K562 (cell line): ENCODE measurements around the gene STUM. TPM values are rescaled to one million over a fixed set of nuclear protein-coding genes. Genes with fewer than 3 reads are reported as not detected.

Experiments used
- ATAC-seq: fragments of 200-7000 bp; cut with Tn5 transposase; 3 replicates; pipeline ENCODE4 v1.9.1; 2020; ENCODE audit warnings: moderate library complexity
- BruUV-seq: library from RNA; stranded (reverse); fragments of 400-500 nt; replicated peaks from 2 replicates; lab custom pipeline; 2021; lab: Mats Ljungman, UMichigan
- CTCF ChIA-PET: fragments of 300-600 bp; formaldehyde crosslinking; extraction: SDS; loops from one replicate; lab custom pipeline; 2021; ENCODE audit warnings: low intra/inter-chr PET ratio; lab: Yijun Ruan, JAX
- POLR2A ChIA-PET: fragments of 300-600, 350-650 bp; sonication (Branson Sonifier 250); formaldehyde crosslinking; extraction: SDS; loops from one replicate; lab custom pipeline; 2021; ENCODE audit warnings: antibody characterized with exemption, inconsistent platforms; lab: Yijun Ruan, JAX
- DNase-seq, 4 experiments: peaks; one replicate each; pipeline versions ENCODE4 v3.0.0 to v3.0.0-alpha.2; 2011 to 2018; ENCODE audit warnings: low spot score in 3 of 4, mixed read lengths in 3 of 4; ENCODE audit errors: extremely low read depth in 1 of 4
- FAIRE-seq: peaks from 2 replicates; lab custom pipeline; 2011; peaks lifted over from hg19 to GRCh38; lab: Jason Lieb, UNC
- H2AFZ ChIP-seq: 2 replicates; pipeline ENCODE4 v1.6.0; 2011; ENCODE audit warnings: low read depth, low read length, control low read depth, inconsistent platforms
- H3K27ac ChIP-seq: fragments of 200-600 bp; 3 replicates; pipeline ENCODE4 v1.8.0; 2011; ENCODE audit warnings: low read depth, mild to moderate bottlenecking, control low read depth, inconsistent platforms, low read length, moderate library complexity, mixed read lengths; ENCODE audit errors: extremely low read depth
- H3K27me3 ChIP-seq, 2 experiments: fragments of 300-600 bp in 1 of 2; 2 replicates in 1 of 2; 3 replicates in 1 of 2; pipeline versions ENCODE4 v1.6.0 to v1.8.0; 2011; ENCODE audit warnings: inconsistent platforms in 2 of 2, low read length in 2 of 2, mild to moderate bottlenecking in 1 of 2, mixed read lengths in 1 of 2, moderate library complexity in 1 of 2; ENCODE audit not compliant: control insufficient read depth in 2 of 2, insufficient read depth in 2 of 2
- H3K36me3 ChIP-seq: fragments of 300-600 bp; 3 replicates; pipeline ENCODE4 v1.8.0; 2011; ENCODE audit warnings: mild to moderate bottlenecking, low read length, inconsistent platforms; ENCODE audit not compliant: control insufficient read depth, insufficient read depth
- H3K4me1 ChIP-seq, 2 experiments: fragments of 200-600 bp in 1 of 2; replicated peaks in 1 of 2; 2 replicates in 1 of 2; 3 replicates in 1 of 2; pipeline versions ENCODE4 v1.5.1 to v1.8.0; 2011; ENCODE audit warnings: inconsistent platforms in 2 of 2, low read length in 2 of 2, mild to moderate bottlenecking in 1 of 2, mixed read lengths in 1 of 2, moderate library complexity in 1 of 2; ENCODE audit not compliant: control insufficient read depth in 2 of 2, insufficient read depth in 2 of 2
- H3K4me2 ChIP-seq: 2 replicates; pipeline ENCODE4 v1.6.1; 2011; ENCODE audit warnings: low read length, control low read depth, inconsistent platforms, mixed read lengths; ENCODE audit not compliant: insufficient read depth
- H3K4me3 ChIP-seq: fragments of 200-600 bp; sonication (generic), shearing (Covaris generic); 2 replicates; pipeline ENCODE4 v1.5.1; 2016; ENCODE audit warnings: control low read depth, inconsistent platforms
- H3K79me2 ChIP-seq: fragments of 200-600 bp; 3 replicates; pipeline ENCODE4 v1.8.0; 2011; ENCODE audit warnings: low read length, inconsistent platforms; ENCODE audit not compliant: control insufficient read depth, insufficient read depth
- H3K9ac ChIP-seq, 2 experiments: 2 replicates each; pipeline versions ENCODE4 v1.6.0 to v1.6.1; 2011; ENCODE audit warnings: low read depth in 2 of 2, low read length in 2 of 2, control low read depth in 1 of 2, inconsistent platforms in 1 of 2, mild to moderate bottlenecking in 1 of 2, mixed read lengths in 1 of 2; ENCODE audit not compliant: insufficient read depth in 1 of 2
- H3K9me1 ChIP-seq: one replicate; pipeline ENCODE4 v1.6.0; 2011; ENCODE audit warnings: inconsistent platforms, mild to moderate bottlenecking, low read length, moderate library complexity; ENCODE audit not compliant: control insufficient read depth, insufficient read depth
- H3K9me3 ChIP-seq: replicated peaks from 2 replicates; pipeline ENCODE4 v1.5.1; 2011; ENCODE audit warnings: low read depth, low read length, inconsistent platforms; ENCODE audit not compliant: control insufficient read depth, insufficient read depth
- H4K20me1 ChIP-seq: replicated peaks from 2 replicates; pipeline ENCODE4 v1.6.1; 2011; ENCODE audit warnings: low read length, inconsistent platforms, mixed read lengths; ENCODE audit not compliant: control insufficient read depth, insufficient read depth
- FOXA3 ChIP-seq, 2 experiments: fragments of 450-650 bp in 1 of 2; sonication (generic) in 1 of 2; formaldehyde crosslinking; IDR thresholded peaks in 1 of 2; conservative IDR thresholded peaks in 1 of 2; 2 replicates each; pipeline versions ENCODE4 v1.4.0 to v1.8.0; 2020 to 2022; ENCODE audit warnings: mild to moderate bottlenecking in 2 of 2, missing genetic modification reagents in 1 of 2
- SAFB ChIP-seq: fragments of 200-400 bp; formaldehyde crosslinking; IDR thresholded peaks from 2 replicates; pipeline ENCODE4 v1.6.1; 2017; ENCODE audit warnings: low read depth, low read length, borderline replicate concordance
- TAF1 ChIP-seq: IDR thresholded peaks from 2 replicates; pipeline ENCODE4 v1.6.1; 2011; ENCODE audit warnings: mild to moderate bottlenecking, low read length, moderate library complexity; ENCODE audit not compliant: insufficient read depth, control insufficient read depth, severe bottlenecking; ENCODE audit errors: extremely low read depth
- TRIM28 ChIP-seq: fragments of 450-650 bp; IDR thresholded peaks from 2 replicates; pipeline ENCODE4 v1.6.1; 2017
- ZNF311 ChIP-seq: fragments of 250-450 bp; sonication (Bioruptor Pico); IDR thresholded peaks from 2 replicates; pipeline ENCODE4 v1.4.0; 2020; ENCODE audit warnings: mild to moderate bottlenecking, moderate library complexity
- ZNF398 ChIP-seq: fragments of 250-450 bp; sonication (Bioruptor Pico); IDR thresholded peaks from 2 replicates; pipeline ENCODE4 v1.8.0; 2021; ENCODE audit warnings: moderate library complexity, mild to moderate bottlenecking, inconsistent platforms
- ZNF76 ChIP-seq: fragments of 250-450 bp; sonication (Bioruptor Pico); IDR thresholded peaks from 2 replicates; pipeline ENCODE4 v1.4.0; 2020; ENCODE audit warnings: mild to moderate bottlenecking, moderate library complexity, borderline replicate concordance
- WGBS: fragments of 100-300 bp; shearing (Covaris generic); methylation state at CpG from one replicate; pipeline ENCODE4 v1.1.6; 2016; ENCODE audit warnings: low coverage, mixed read lengths; ENCODE audit not compliant: insufficient coverage; ENCODE audit errors: missing lambda C conversion rate; 5-methylcytosine and 5-hydroxymethylcytosine counted together
- in situ Hi-C: fragments of 300-500 bp; cut with MboI; formaldehyde crosslinking; loops from 4 replicates; pipeline ENCODE4 v1.15.0; 2018; ENCODE audit warnings: inconsistent platforms, mixed read lengths
- intact Hi-C: fragments of 100-400 bp; cut with micrococcal nuclease; formaldehyde crosslinking; loops from 2 replicates; pipeline ENCODE4 v1.14.2; 2022
- polyA plus RNA-seq, 8 experiments: library from polyadenylated mRNA; depleted of rRNA in 4 of 8; stranded (reverse) in 5 of 8; unstranded in 3 of 8; fragments of >200 nt; fragmentation: Nextera tagmentation in 2 of 8; fragmentation: Illumina TruSeq in 1 of 8; extraction: Ambion mirVana in 2 of 8; extraction: Trizol in 1 of 8; gene quantifications; 2 replicates each; pipeline versions ENCODE4 v1.2.1 to v1.2.3, GENCODE V29; 2011 to 2014; ENCODE audit warnings: inconsistent platforms in 1 of 8, missing spikeins in 1 of 8
- total RNA-seq, 7 experiments: library from RNA; depleted of rRNA in 6 of 7; stranded (reverse); fragments of >200 nt in 6 of 7; fragmentation: Illumina TruSeq in 2 of 7; extraction: Trizol in 2 of 7; gene quantifications; 2 replicates each; pipeline versions ENCODE4 v1.2.1 to v1.2.3, GENCODE V29; 2011 to 2021; ENCODE audit warnings: low replicate concordance in 1 of 7
- TF ChIP-seq, protein P1 (sequence below): sonication (generic); formaldehyde crosslinking; IDR thresholded peaks from 2 replicates; pipeline ENCODE4 v1.8.1; 2022; ENCODE audit warnings: missing genetic modification reagents
- TF ChIP-seq, protein P2 (sequence below): fragments of 450-650 bp; formaldehyde crosslinking; IDR thresholded peaks from 2 replicates; pipeline ENCODE4 v1.4.0; 2022; ENCODE audit warnings: mild to moderate bottlenecking, moderate library complexity

The STUM gene
- total and polyA plus RNA-seq, 9 of the 15 experiments (the other 6 are each of a cell fraction or from before 2014, with no cell fraction given): not detected

- Histone ChIP-seq H3K79me2 (no peaks in the 10 kb centered on the region), H3K4me2 (no peak overlapping the region), H3K27me3 (peaks cover 5 to 65% of the 10 kb centered on the region in 2 experiments; a peak in 4 of 5 replicates), H3K36me3 (no peaks in the 10 kb centered on the region), H3K9me1 (no peaks in the 10 kb centered on the region), H2AFZ (no peak overlapping the region), H3K9ac (no peak overlapping the region), H3K9me3 (peaks cover 2% of the 10 kb centered on the region; the same call in 1 of the 2 replicates), H4K20me1 (0 out of 2 replicates have a peak, but pooled peaks cover 9% of the 10 kb centered on the region), H3K27ac (no peak overlapping the region), H3K4me3 (no peak overlapping the region), H3K4me1 (peaks cover 0 to 11% of the 10 kb centered on the region in 2 experiments; a peak in 2 of 5 replicates)
- DNase-seq (no peak), FAIRE-seq (no peak), ATAC-seq (no peak)
- ChIA-PET CTCF (no interaction called here), POLR2A (interaction anchor here (1.0 kb wide), 1 partner anchor 8 kb away, joined by 3 read pairs; no protein-coding TSS in a partner anchor)
- WGBS: under 1% methylated on average over 6 of the region's 6 CpGs
- in situ Hi-C loops: loop anchor here (10.0 kb wide), 2 partner anchors 805 to 1325 kb away; no protein-coding TSS in a partner anchor
- intact Hi-C loops: no loop called here
- BruUV-seq: no TSS peak
- TF ChIP-seq FOXA3 (CRISPR knock-in tag; conservative IDR thresholded peaks at IDR 0.05 in 1 of 2, IDR thresholded peaks at IDR 0.05 in 1 of 2) (no peak), SAFB (no peak), ZNF76 (no peak), TRIM28 (no peak), ZNF398 (CRISPR knock-in tag) (no peak), TAF1 (no peak), ZNF311 (no peak)
- TF ChIP-seq, protein P1, sequence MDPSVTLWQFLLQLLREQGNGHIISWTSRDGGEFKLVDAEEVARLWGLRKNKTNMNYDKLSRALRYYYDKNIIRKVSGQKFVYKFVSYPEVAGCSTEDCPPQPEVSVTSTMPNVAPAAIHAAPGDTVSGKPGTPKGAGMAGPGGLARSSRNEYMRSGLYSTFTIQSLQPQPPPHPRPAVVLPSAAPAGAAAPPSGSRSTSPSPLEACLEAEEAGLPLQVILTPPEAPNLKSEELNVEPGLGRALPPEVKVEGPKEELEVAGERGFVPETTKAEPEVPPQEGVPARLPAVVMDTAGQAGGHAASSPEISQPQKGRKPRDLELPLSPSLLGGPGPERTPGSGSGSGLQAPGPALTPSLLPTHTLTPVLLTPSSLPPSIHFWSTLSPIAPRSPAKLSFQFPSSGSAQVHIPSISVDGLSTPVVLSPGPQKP (CRISPR knock-in tag): no peak
- TF ChIP-seq, protein P2, sequence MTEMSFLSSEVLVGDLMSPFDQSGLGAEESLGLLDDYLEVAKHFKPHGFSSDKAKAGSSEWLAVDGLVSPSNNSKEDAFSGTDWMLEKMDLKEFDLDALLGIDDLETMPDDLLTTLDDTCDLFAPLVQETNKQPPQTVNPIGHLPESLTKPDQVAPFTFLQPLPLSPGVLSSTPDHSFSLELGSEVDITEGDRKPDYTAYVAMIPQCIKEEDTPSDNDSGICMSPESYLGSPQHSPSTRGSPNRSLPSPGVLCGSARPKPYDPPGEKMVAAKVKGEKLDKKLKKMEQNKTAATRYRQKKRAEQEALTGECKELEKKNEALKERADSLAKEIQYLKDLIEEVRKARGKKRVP (CRISPR knock-in tag): no peak
- TF ChIP-seq, all 486 proteins: peak for 0
Observed at GRCh38 chr1:226629896-226630550, 81.5 kb downstream of the STUM start.
